Mammary epithelial cell (primary cell): ENCODE data around the gene ILDR1.

ENCODE experiments used
- CTCF ChIP-seq, 2 donors: IDR thresholded peaks in 1 of 2; conservative IDR thresholded peaks in 1 of 2; 2 replicates each; pipeline ENCODE4 v1.5.1; 2011 to 2012; ENCODE audit warnings: inconsistent platforms in 2 of 2, low read length in 2 of 2, mild to moderate bottlenecking in 2 of 2, control low read depth in 1 of 2, low read depth in 1 of 2; ENCODE audit not compliant: insufficient read depth in 1 of 2; ENCODE audit errors: extremely low read depth in 1 of 2
- EZH2 ChIP-seq: IDR thresholded peaks from 2 replicates; pipeline ENCODE4 v1.6.1; 2012; ENCODE audit warnings: low read length, inconsistent platforms, borderline replicate concordance

DNA sequence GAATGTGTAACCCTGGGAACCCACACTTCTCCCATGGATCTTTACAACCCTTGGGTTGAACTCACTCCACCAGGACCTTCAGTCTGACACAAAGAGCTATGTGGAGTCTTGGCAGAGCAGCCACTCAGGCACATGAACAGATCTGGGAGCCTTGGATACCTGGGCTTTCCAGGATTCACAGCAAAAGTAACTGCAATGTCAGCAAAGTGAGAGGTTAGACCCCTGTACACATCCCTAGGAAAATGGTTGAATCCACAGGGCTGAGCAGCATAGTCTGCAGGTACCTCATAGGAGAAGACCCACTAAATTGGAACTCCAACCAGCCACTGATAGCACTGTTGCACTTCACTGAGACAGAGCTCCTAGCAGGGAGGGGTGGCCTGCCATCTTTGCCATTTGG, 59.6 kb downstream of the ILDR1 start:
- TF ChIP-seq CTCF (conservative IDR thresholded peaks at IDR 0.05 in 1 of 2, IDR thresholded peaks at IDR 0.05 in 1 of 2; ENCODE audit: extremely low read depth in 1 of 2, insufficient read depth in 1 of 2, low read depth in 1 of 2, low read length in 2 of 2) (no peak), EZH2 (no peak)
